Hepatocyte (in vitro differentiated cells): ENCODE measurements around the gene RASGRP4. TPM values are rescaled to one million over a fixed set of nuclear protein-coding genes. Genes with fewer than 3 reads are reported as not detected.

ENCODE experiments used
- DNase-seq: peaks from one replicate; pipeline ENCODE4 v3.0.0-alpha.2; 2016; ENCODE audit warnings: low spot score
- H2AFZ ChIP-seq: fragments of 200-600 bp; sonication (generic); 2 replicates; pipeline ENCODE4 v1.6.0; 2016; ENCODE audit warnings: antibody characterized with exemption, mild to moderate bottlenecking
- H3K27ac ChIP-seq: fragments of 200-600 bp; sonication (generic); 2 replicates; pipeline ENCODE4 v1.5.1; 2016; ENCODE audit warnings: mild to moderate bottlenecking
- H3K27me3 ChIP-seq: fragments of 200-600 bp; sonication (generic); 2 replicates; pipeline ENCODE4 v1.6.1; 2016
- H3K36me3 ChIP-seq: fragments of 200-600 bp; sonication (generic); replicated peaks from 2 replicates; pipeline ENCODE4 v1.5.1; 2016; ENCODE audit warnings: low read depth; ENCODE audit not compliant: insufficient read depth
- H3K4me1 ChIP-seq: fragments of 200-600 bp; sonication (generic); 2 replicates; pipeline ENCODE4 v1.5.1; 2016; ENCODE audit warnings: mild to moderate bottlenecking, moderate library complexity; ENCODE audit not compliant: insufficient read depth
- H3K4me2 ChIP-seq: fragments of 200-600 bp; sonication (generic); 2 replicates; pipeline ENCODE4 v1.6.0; 2016
- H3K4me3 ChIP-seq: fragments of 200-600 bp; sonication (generic); 2 replicates; pipeline ENCODE4 v1.5.1; 2016; ENCODE audit warnings: mild to moderate bottlenecking
- H3K79me2 ChIP-seq: fragments of 200-600 bp; sonication (generic); 2 replicates; pipeline ENCODE4 v1.6.0; 2017; ENCODE audit warnings: mild to moderate bottlenecking
- H3K9me2 ChIP-seq: fragments of 200-600 bp; sonication (generic); replicated peaks from 2 replicates; pipeline ENCODE4 v1.6.0; 2017; ENCODE audit warnings: mild to moderate bottlenecking; ENCODE audit not compliant: insufficient read depth
- H3K9me3 ChIP-seq: fragments of 200-600 bp; sonication (generic); 2 replicates; pipeline ENCODE4 v1.5.1; 2016; ENCODE audit warnings: low read depth, mild to moderate bottlenecking
- H4K20me1 ChIP-seq: fragments of 200-600 bp; sonication (generic); 2 replicates; pipeline ENCODE4 v1.6.0; 2016; ENCODE audit warnings: mild to moderate bottlenecking; ENCODE audit not compliant: insufficient read depth, poor library complexity, severe bottlenecking
- CTCF ChIP-seq: fragments of 200-600 bp; sonication (generic); IDR thresholded peaks from 2 replicates; pipeline ENCODE4 v1.5.1; 2016; ENCODE audit warnings: antibody characterized with exemption, mild to moderate bottlenecking; ENCODE audit not compliant: poor library complexity
- EZH2 ChIP-seq: fragments of 200-600 bp; sonication (generic); IDR thresholded peaks from 2 replicates; pipeline ENCODE4 v1.6.1; 2016; ENCODE audit warnings: antibody characterized with exemption, mild to moderate bottlenecking, borderline replicate concordance
- EZH2phosphoT487 ChIP-seq: fragments of 200-600 bp; sonication (generic); IDR thresholded peaks from one replicate; pipeline ENCODE4 v1.6.1; 2018; ENCODE audit warnings: antibody characterized with exemption, mild to moderate bottlenecking, low read depth, moderate library complexity; ENCODE audit not compliant: unreplicated experiment, severe bottlenecking
- WGBS: methylation state at CpG from one replicate; pipeline ENCODE4 v1.1.6; 2016; ENCODE audit warnings: low lambda C conversion rate; ENCODE audit errors: missing lambda C conversion rate; 5-methylcytosine and 5-hydroxymethylcytosine counted together
- polyA plus RNA-seq: library from polyadenylated mRNA; unstranded; fragments of >200 nt; fragmentation: Nextera tagmentation; extraction: Ambion mirVana; gene quantifications from 2 replicates; pipeline ENCODE4 v1.2.1, GENCODE V29; 2016
- total RNA-seq: library from RNA; depleted of rRNA; stranded (reverse); fragments of >200 nt; gene quantifications from 2 replicates; pipeline ENCODE4 v1.2.3, GENCODE V29; 2014

Gene RASGRP4
- total and polyA plus RNA-seq, 2 experiments from 2014 or later: 0.07 TPM; not detected in 1

DNA sequence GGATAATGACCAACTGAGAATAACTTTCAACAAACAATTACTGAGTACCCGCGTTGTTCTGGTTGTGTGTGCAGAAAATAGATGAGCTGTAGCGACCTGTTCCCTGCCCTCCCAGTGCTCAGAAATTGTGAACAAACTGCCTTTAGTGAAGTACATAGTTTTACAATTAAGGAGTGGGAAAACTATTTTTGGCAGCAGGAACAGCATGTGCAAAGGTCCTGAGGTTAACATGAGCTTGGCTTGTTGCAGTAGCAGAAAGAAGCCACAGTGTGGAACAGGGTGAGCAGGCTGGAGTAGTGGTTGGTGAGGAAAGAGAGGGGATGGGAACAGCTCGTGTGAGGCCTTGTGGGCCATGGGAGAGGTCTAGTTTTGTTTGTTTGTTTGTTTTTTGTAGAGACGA, 23.5 kb upstream of the RASGRP4 start:
- Histone ChIP-seq H3K4me2 (no peak overlapping the region), H3K27me3 (no peaks in the 10 kb centered on the region), H3K27ac (no peak overlapping the region), H3K4me3 (no peak overlapping the region), H3K9me3 (no peaks in the 10 kb centered on the region), H3K79me2 (no peaks in the 10 kb centered on the region), H3K4me1 (no peaks in the 10 kb centered on the region), H4K20me1 (no peaks in the 10 kb centered on the region), H2AFZ (no peak overlapping the region), H3K9me2 (no peaks in the 10 kb centered on the region), H3K36me3 (no peaks in the 10 kb centered on the region)
- no peak for TF ChIP-seq CTCF
- no peak for TF ChIP-seq EZH2phosphoT487
- TF ChIP-seq EZH2: no peak
- DNase-seq: no peak
- WGBS: 83% methylated on average over 5 of the region's 5 CpGs

GRCh38 chr19:38448225-38448624, 22.2 kb upstream of the RASGRP4 start:
- Histone ChIP-seq H3K4me2 (no peak overlapping the region), H3K36me3 (no peaks in the 10 kb centered on the region), H3K9me3 (no peaks in the 10 kb centered on the region), H4K20me1 (no peaks in the 10 kb centered on the region), H3K79me2 (no peaks in the 10 kb centered on the region), H3K27ac (no peak overlapping the region), H2AFZ (no peak overlapping the region), H3K4me1 (no peaks in the 10 kb centered on the region), H3K9me2 (no peaks in the 10 kb centered on the region), H3K4me3 (no peak overlapping the region), H3K27me3 (no peaks in the 10 kb centered on the region)
- 92% methylated on average over 9 of the region's 9 CpGs for WGBS
- DNase-seq: no peak
- TF ChIP-seq EZH2phosphoT487 (no peak), CTCF (no peak), EZH2 (no peak)

DNA sequence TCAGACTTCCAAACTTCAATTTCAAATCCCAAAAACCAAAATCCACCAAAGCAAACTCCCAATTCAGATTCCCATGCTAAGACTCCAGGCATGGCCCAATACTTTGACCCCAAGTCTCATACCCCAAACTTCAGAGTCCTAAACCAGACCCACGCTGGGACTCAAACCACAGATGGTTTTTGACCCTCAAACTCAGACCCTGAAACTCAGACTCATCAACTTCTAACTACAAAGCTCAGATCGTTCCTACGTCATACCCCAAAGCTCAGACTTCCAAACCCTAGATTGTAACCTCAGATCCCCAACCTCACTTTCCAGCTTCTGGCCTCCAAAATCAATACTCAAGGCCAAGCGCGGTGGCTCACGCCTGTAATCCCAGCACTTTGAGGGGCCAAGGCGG, 19.3 kb upstream of the RASGRP4 start:
- Histone ChIP-seq H3K27ac (no peak overlapping the region), H3K4me2 (no peak overlapping the region), H3K4me3 (no peak overlapping the region), H3K36me3 (no peaks in the 10 kb centered on the region), H3K27me3 (no peaks in the 10 kb centered on the region), H3K9me3 (no peaks in the 10 kb centered on the region), H3K4me1 (no peaks in the 10 kb centered on the region), H4K20me1 (no peaks in the 10 kb centered on the region), H3K79me2 (no peaks in the 10 kb centered on the region), H3K9me2 (no peaks in the 10 kb centered on the region), H2AFZ (no peak overlapping the region)
- no peak for TF ChIP-seq EZH2
- no peak for TF ChIP-seq CTCF
- no peak for TF ChIP-seq EZH2phosphoT487
- WGBS: 94% methylated on average over 7 of the region's 7 CpGs
- DNase-seq: no peak

DNA sequence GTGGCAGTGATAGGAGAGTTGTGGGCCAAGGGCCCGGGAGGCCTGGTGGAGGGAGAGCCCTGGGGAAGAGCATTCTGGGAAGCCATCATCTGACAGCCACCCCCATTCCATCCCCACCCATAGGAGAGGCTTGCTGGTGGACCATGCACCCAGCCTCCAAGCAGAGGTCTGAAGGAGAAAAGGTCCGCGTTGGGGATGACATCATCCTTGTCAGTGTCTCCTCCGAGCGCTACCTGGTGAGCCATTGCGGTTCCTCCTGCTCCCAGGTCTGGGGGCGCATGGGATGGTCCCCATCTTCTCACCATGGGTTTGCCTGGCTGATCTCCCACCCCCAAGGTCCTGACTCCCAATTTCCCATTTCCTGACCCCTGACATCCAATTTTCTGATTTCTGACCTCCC, 18.0 kb upstream of the RASGRP4 start:
- Histone ChIP-seq H3K36me3 (no peaks in the 10 kb centered on the region), H3K9me2 (no peaks in the 10 kb centered on the region), H4K20me1 (no peaks in the 10 kb centered on the region), H3K4me2 (no peak overlapping the region), H3K4me3 (no peak overlapping the region), H3K27me3 (no peaks in the 10 kb centered on the region), H3K9me3 (no peaks in the 10 kb centered on the region), H3K79me2 (no peaks in the 10 kb centered on the region), H3K4me1 (no peaks in the 10 kb centered on the region), H3K27ac (no peak overlapping the region), H2AFZ (no peak overlapping the region)
- TF ChIP-seq EZH2phosphoT487: no peak
- 96% methylated on average over 7 of the region's 7 CpGs for WGBS
- DNase-seq: no peak
